ENCODE results near the gene ZMYND11. TPM values are rescaled to one million over a fixed set of nuclear protein-coding genes. Genes with fewer than 3 reads are reported as not detected.

ZMYND11 gene
- total and polyA plus RNA-seq, 9 of the 15 experiments (the other 6 are each of a cell fraction or from before 2014, with no cell fraction given): 2.7 to 13.8 (median 8.8) TPM

- TF ChIP-seq ZNF143 (CRISPR knock-in tag; IDR thresholded peaks at IDR 0.05): no peak
Observed at GRCh38 chr10:208616-209015, 73.4 kb downstream of the ZMYND11 start (continued).

DNA sequence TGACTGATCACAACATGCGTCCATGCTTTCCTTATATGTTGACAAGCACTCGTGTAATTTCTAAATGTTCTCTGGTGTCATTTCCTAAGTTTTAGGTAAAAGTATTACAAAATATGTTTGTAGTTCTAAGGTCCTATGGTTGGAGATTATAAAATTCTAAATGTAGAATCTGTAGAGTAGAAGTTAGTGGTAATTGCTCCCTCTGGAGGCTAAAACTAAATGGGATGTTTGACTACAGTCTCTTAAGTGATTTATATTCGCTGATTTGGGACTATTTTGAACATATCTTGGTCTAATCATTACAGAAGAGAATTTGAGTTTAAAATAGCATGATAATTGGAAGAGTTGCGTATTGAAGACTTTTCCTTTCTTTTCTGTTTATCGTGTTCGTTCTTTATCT, 74.1 kb downstream of the ZMYND11 start:
- ChIA-PET POLR2A (no interaction called here), CTCF (ENCODE audit: low intra/inter-chr PET ratio) (no interaction called here)
- H3K9me3 ChIP-seq (replicated peaks; ENCODE audit: control insufficient read depth, insufficient read depth, low read depth, low read length): no peaks in the 10 kb centered on the region; the same call in 1 of the 2 replicates
- no peak overlapping the region for H3K4me2 ChIP-seq (ENCODE audit: insufficient read depth, low read length)
- no peak for ATAC-seq
- no peak for DNase-seq (ENCODE audit: extremely low read depth in 1 of 4, low spot score in 3 of 4)
- no peak overlapping the region for H3K4me3 ChIP-seq
- TF ChIP-seq, protein P1, sequence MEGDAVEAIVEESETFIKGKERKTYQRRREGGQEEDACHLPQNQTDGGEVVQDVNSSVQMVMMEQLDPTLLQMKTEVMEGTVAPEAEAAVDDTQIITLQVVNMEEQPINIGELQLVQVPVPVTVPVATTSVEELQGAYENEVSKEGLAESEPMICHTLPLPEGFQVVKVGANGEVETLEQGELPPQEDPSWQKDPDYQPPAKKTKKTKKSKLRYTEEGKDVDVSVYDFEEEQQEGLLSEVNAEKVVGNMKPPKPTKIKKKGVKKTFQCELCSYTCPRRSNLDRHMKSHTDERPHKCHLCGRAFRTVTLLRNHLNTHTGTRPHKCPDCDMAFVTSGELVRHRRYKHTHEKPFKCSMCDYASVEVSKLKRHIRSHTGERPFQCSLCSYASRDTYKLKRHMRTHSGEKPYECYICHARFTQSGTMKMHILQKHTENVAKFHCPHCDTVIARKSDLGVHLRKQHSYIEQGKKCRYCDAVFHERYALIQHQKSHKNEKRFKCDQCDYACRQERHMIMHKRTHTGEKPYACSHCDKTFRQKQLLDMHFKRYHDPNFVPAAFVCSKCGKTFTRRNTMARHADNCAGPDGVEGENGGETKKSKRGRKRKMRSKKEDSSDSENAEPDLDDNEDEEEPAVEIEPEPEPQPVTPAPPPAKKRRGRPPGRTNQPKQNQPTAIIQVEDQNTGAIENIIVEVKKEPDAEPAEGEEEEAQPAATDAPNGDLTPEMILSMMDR (IDR thresholded peaks at IDR 0.05 in 2 of 3, conservative IDR thresholded peaks at IDR 0.05 in 1 of 3; ENCODE audit: insufficient read depth in 2 of 3, low read depth in 1 of 3, low read length in 3 of 3): peak in 1 of 3 experiments; percentile 23; a peak in 1 of 6 replicates
- TF ChIP-seq ZNF316 (IDR thresholded peaks at IDR 0.05): no peak
- H3K9ac ChIP-seq (ENCODE audit: insufficient read depth in 1 of 2, low read depth in 2 of 2, low read length in 2 of 2): no peak overlapping the region
- intact Hi-C loops (cut with micrococcal nuclease) (no loop called here), in situ Hi-C loops (cut with MboI) (no loop called here)
- H3K9me1 ChIP-seq (ENCODE audit: control insufficient read depth, insufficient read depth, low read length): no peaks in the 10 kb centered on the region
- no peaks in the 10 kb centered on the region for H3K4me1 ChIP-seq (replicated peaks in 1 of 2; ENCODE audit: control insufficient read depth in 2 of 2, insufficient read depth in 2 of 2, low read length in 2 of 2)
- H3K79me2 ChIP-seq (ENCODE audit: control insufficient read depth, insufficient read depth, low read length): no peaks in the 10 kb centered on the region
- BruUV-seq (replicated peaks): no TSS peak
- 77% methylated on average over 5 of the region's 6 CpGs for WGBS (ENCODE audit: insufficient coverage, low coverage, missing lambda C conversion rate)
- no peaks in the 10 kb centered on the region for H4K20me1 ChIP-seq (replicated peaks; ENCODE audit: control insufficient read depth, insufficient read depth, low read length)
- H3K27ac ChIP-seq (ENCODE audit: extremely low read depth, low read depth, low read length): no peak overlapping the region
- H2AFZ ChIP-seq (ENCODE audit: low read depth, low read length): no peak overlapping the region
- H3K27me3 ChIP-seq (ENCODE audit: control insufficient read depth in 2 of 2, insufficient read depth in 2 of 2, low read length in 2 of 2): no peaks in the 10 kb centered on the region
- no peaks in the 10 kb centered on the region for H3K36me3 ChIP-seq (ENCODE audit: control insufficient read depth, insufficient read depth, low read length)
- FAIRE-seq: no peak

Measured in K562 (cell line).